ENCODE measurements around the gene SPECC1.

GRCh38 chr17:20187049-20187448 is 177.9 kb downstream of the SPECC1 start:
- no peak for TF ChIP-seq CTCF (IDR thresholded peaks at IDR 0.05)
- TF ChIP-seq POLR2A (IDR thresholded peaks at IDR 0.05) = no peak
